CD8-positive, alpha-beta memory T cell (primary cell): ENCODE measurements around the gene PRKCB. TPM values are rescaled to one million over a fixed set of nuclear protein-coding genes. Genes with fewer than 3 reads are reported as not detected.

ENCODE experiments used
- CTCF ChIA-PET: fragments of 350-600 bp; sonication (Branson Sonifier 250); formaldehyde crosslinking; loops from one replicate; lab custom pipeline; 2021; ENCODE audit warnings: antibody characterized with exemption; lab: Charles Lee
- POLR2A ChIA-PET: fragments of 350-600 bp; sonication (Branson Sonifier 250); formaldehyde crosslinking; loops from one replicate; lab custom pipeline; 2021; ENCODE audit warnings: antibody characterized with exemption; lab: Charles Lee
- DNase-seq, 5 donors: peaks; one replicate each; pipeline versions ENCODE4 v3.0.0 to v3.0.0-alpha.2; 2020 to 2022; ENCODE audit warnings: mixed read lengths in 1 of 5
- H3K27ac ChIP-seq: one replicate; pipeline ENCODE4 v1.7.0; 2013; ENCODE audit warnings: low read depth, mild to moderate bottlenecking, low read length, moderate library complexity
- H3K27me3 ChIP-seq: 2 replicates; pipeline ENCODE4 v1.7.0; 2013; ENCODE audit warnings: low read length, mild to moderate bottlenecking; ENCODE audit not compliant: insufficient read depth, poor library complexity, severe bottlenecking
- H3K36me3 ChIP-seq: 2 replicates; pipeline ENCODE4 v1.7.0; 2013; ENCODE audit warnings: mild to moderate bottlenecking, low read length, moderate library complexity; ENCODE audit not compliant: insufficient read depth
- H3K4me1 ChIP-seq: 2 replicates; pipeline ENCODE4 v1.7.0; 2013; ENCODE audit warnings: mild to moderate bottlenecking, low read length, moderate library complexity; ENCODE audit not compliant: insufficient read depth
- H3K4me3 ChIP-seq: 2 replicates; pipeline ENCODE4 v1.7.0; 2013; ENCODE audit warnings: mild to moderate bottlenecking, low read length
- H3K9me3 ChIP-seq: 2 replicates; pipeline ENCODE4 v1.7.0; 2013; ENCODE audit warnings: mild to moderate bottlenecking, low read length
- H3K27ac Mint-ChIP-seq, 8 donors: one replicate each; pipeline ENCODE4 v1.8.0; 2020 to 2021; ENCODE audit warnings: mixed read lengths in 8 of 8, mild to moderate bottlenecking in 6 of 8, inconsistent platforms in 3 of 8, moderate library complexity in 3 of 8
- H3K27me3 Mint-ChIP-seq, 2 donors: one replicate each; pipeline ENCODE4 v1.8.0; 2020 to 2021; ENCODE audit warnings: mixed read lengths in 2 of 2, mild to moderate bottlenecking in 1 of 2, moderate library complexity in 1 of 2
- H3K36me3 Mint-ChIP-seq, 3 donors: one replicate each; pipeline ENCODE4 v1.8.0; 2020 to 2021; ENCODE audit warnings: mixed read lengths in 3 of 3, inconsistent platforms in 1 of 3, mild to moderate bottlenecking in 1 of 3
- H3K4me1 Mint-ChIP-seq, 3 donors: one replicate each; pipeline ENCODE4 v1.8.0; 2020 to 2021; ENCODE audit warnings: mixed read lengths in 3 of 3, inconsistent platforms in 1 of 3, mild to moderate bottlenecking in 1 of 3
- H3K4me3 Mint-ChIP-seq, 7 donors: one replicate each; pipeline ENCODE4 v1.8.0; 2020 to 2021; ENCODE audit warnings: mixed read lengths in 7 of 7, mild to moderate bottlenecking in 6 of 7, moderate library complexity in 4 of 7, inconsistent platforms in 2 of 7
- H3K9me3 Mint-ChIP-seq, 5 donors: one replicate each; pipeline ENCODE4 v1.8.0; 2020 to 2022; ENCODE audit warnings: mixed read lengths in 5 of 5, mild to moderate bottlenecking in 3 of 5, moderate library complexity in 2 of 5, inconsistent platforms in 1 of 5
- polyA plus RNA-seq: library from polyadenylated mRNA; unstranded; fragments of 300-500 nt; fragmentation: Illumina TruSeq; gene quantifications from one replicate; pipeline ENCODE4 v1.2.3, GENCODE V29; 2021
- total RNA-seq, 2 experiments: library from RNA; stranded (reverse); gene quantifications; one replicate each; pipeline ENCODE4 v1.2.3, GENCODE V29; 2021

Gene PRKCB
- total and polyA plus RNA-seq, 3 experiments from 2014 or later, result 96.5 to 136 (median 98.2) TPM

GRCh38 chr16:24214992-24215391, 379.2 kb downstream of the PRKCB start:
- H3K4me1 ChIP-seq, result no peaks in the 10 kb centered on the region
- no peaks in the 10 kb centered on the region for H3K27me3 ChIP-seq
- no peak overlapping the region for H3K4me3 Mint-ChIP-seq
- H3K4me3 ChIP-seq, result no peak overlapping the region
- H3K27me3 Mint-ChIP-seq, result peaks cover 0 to 2% of the 10 kb centered on the region in 2 donors
- peaks cover 21 to 87% (median 33%) of the 10 kb centered on the region in 3 donors for H3K36me3 Mint-ChIP-seq
- H3K4me1 Mint-ChIP-seq, result no peaks in the 10 kb centered on the region
- peaks cover 15% of the 10 kb centered on the region for H3K36me3 ChIP-seq
- no peak overlapping the region for H3K27ac ChIP-seq
- H3K27ac Mint-ChIP-seq, result peak overlapping the region in 2 of 8 donors; percentile 11 to 48
- ChIA-PET POLR2A (no interaction called here), CTCF (no interaction called here)
- no peaks in the 10 kb centered on the region for H3K9me3 ChIP-seq
- H3K9me3 Mint-ChIP-seq, result no peaks in the 10 kb centered on the region
- no peak for DNase-seq

GRCh38 chr16:24216961-24217360, 381.2 kb downstream of the PRKCB start:
- peak overlapping the region in 1 of 8 donors; percentile 56 for H3K27ac Mint-ChIP-seq
- ChIA-PET POLR2A (no interaction called here), CTCF (no interaction called here)
- Histone ChIP-seq H3K27me3 (no peaks in the 10 kb centered on the region), H3K9me3 (no peaks in the 10 kb centered on the region), H3K4me1 (no peaks in the 10 kb centered on the region), H3K4me3 (no peak overlapping the region), H3K27ac (no peak overlapping the region), H3K36me3 (peaks cover 15% of the 10 kb centered on the region)
- H3K27me3 Mint-ChIP-seq, result no peaks in the 10 kb centered on the region
- peaks cover 0 to 3% (median 0%) of the 10 kb centered on the region in 5 donors for H3K9me3 Mint-ChIP-seq
- peaks cover 29 to 86% (median 37%) of the 10 kb centered on the region in 3 donors for H3K36me3 Mint-ChIP-seq
- no peak for DNase-seq
- H3K4me3 Mint-ChIP-seq, result no peak overlapping the region
- no peaks in the 10 kb centered on the region for H3K4me1 Mint-ChIP-seq

- Histone ChIP-seq H3K27me3 (no peaks in the 10 kb centered on the region), H3K9me3 (no peaks in the 10 kb centered on the region), H3K36me3 (peaks cover 15% of the 10 kb centered on the region), H3K4me1 (no peaks in the 10 kb centered on the region), H3K27ac (no peak overlapping the region), H3K4me3 (no peak overlapping the region)
- Mint-ChIP-seq H3K27me3 (no peaks in the 10 kb centered on the region), H3K9me3 (peaks cover 0 to 3% (median 0%) of the 10 kb centered on the region in 5 donors), H3K27ac (peak overlapping the region in 1 of 8 donors; percentile 56), H3K4me1 (no peaks in the 10 kb centered on the region), H3K36me3 (peaks cover 32 to 84% (median 38%) of the 10 kb centered on the region in 3 donors), H3K4me3 (no peak overlapping the region)
- ChIA-PET CTCF (no interaction called here), POLR2A (no interaction called here)
- no peak for DNase-seq
Measured at GRCh38 chr16:24217461-24217860, 381.7 kb downstream of the PRKCB start.

GRCh38 chr16:24218299-24218698, 382.5 kb downstream of the PRKCB start:
- Histone ChIP-seq H3K4me3 (no peak overlapping the region), H3K27me3 (no peaks in the 10 kb centered on the region), H3K27ac (no peak overlapping the region), H3K36me3 (peaks cover 15% of the 10 kb centered on the region), H3K4me1 (no peaks in the 10 kb centered on the region), H3K9me3 (no peaks in the 10 kb centered on the region)
- H3K9me3 Mint-ChIP-seq, result peaks cover 0 to 3% (median 0%) of the 10 kb centered on the region in 5 donors
- no peaks in the 10 kb centered on the region for H3K4me1 Mint-ChIP-seq
- H3K27me3 Mint-ChIP-seq, result no peaks in the 10 kb centered on the region
- H3K4me3 Mint-ChIP-seq, result no peak overlapping the region
- peaks cover 32 to 78% (median 37%) of the 10 kb centered on the region in 3 donors for H3K36me3 Mint-ChIP-seq
- peak overlapping the region in 1 of 8 donors; percentile 68 for H3K27ac Mint-ChIP-seq
- ChIA-PET POLR2A (no interaction called here), CTCF (no interaction called here)
- DNase-seq, result no peak

- Histone ChIP-seq H3K27me3 (no peaks in the 10 kb centered on the region), H3K9me3 (no peaks in the 10 kb centered on the region), H3K27ac (no peak overlapping the region), H3K4me1 (no peaks in the 10 kb centered on the region), H3K4me3 (no peak overlapping the region), H3K36me3 (no peaks in the 10 kb centered on the region)
- no peak for DNase-seq
- ChIA-PET POLR2A (no interaction called here), CTCF (no interaction called here)
- H3K9me3 Mint-ChIP-seq, result peaks cover 0 to 5% (median 2%) of the 10 kb centered on the region in 5 donors
- no peak overlapping the region for H3K27ac Mint-ChIP-seq
- no peaks in the 10 kb centered on the region for H3K27me3 Mint-ChIP-seq
- H3K4me3 Mint-ChIP-seq, result no peak overlapping the region
- H3K36me3 Mint-ChIP-seq, result peaks cover 24 to 52% (median 27%) of the 10 kb centered on the region in 3 donors
- no peaks in the 10 kb centered on the region for H3K4me1 Mint-ChIP-seq
Measured at GRCh38 chr16:24221219-24221618, 385.4 kb downstream of the PRKCB start.

GRCh38 chr16:24228514-24228913, 392.7 kb downstream of the PRKCB start:
- no peak overlapping the region for H3K4me3 Mint-ChIP-seq
- H3K27ac Mint-ChIP-seq, result no peak overlapping the region
- Histone ChIP-seq H3K9me3 (no peaks in the 10 kb centered on the region), H3K27me3 (no peaks in the 10 kb centered on the region), H3K27ac (no peak overlapping the region), H3K4me1 (no peaks in the 10 kb centered on the region), H3K4me3 (no peak overlapping the region), H3K36me3 (no peaks in the 10 kb centered on the region)
- H3K27me3 Mint-ChIP-seq, result peaks cover 11 to 27% of the 10 kb centered on the region in 2 donors
- peaks cover 0 to 2% (median 0%) of the 10 kb centered on the region in 5 donors for H3K9me3 Mint-ChIP-seq
- H3K4me1 Mint-ChIP-seq, result no peaks in the 10 kb centered on the region
- H3K36me3 Mint-ChIP-seq, result no peaks in the 10 kb centered on the region
- POLR2A ChIA-PET, result no interaction called here
- DNase-seq, result no peak
- CTCF ChIA-PET, result no interaction called here

- Mint-ChIP-seq H3K27ac (no peak overlapping the region), H3K4me1 (no peaks in the 10 kb centered on the region), H3K4me3 (no peak overlapping the region), H3K36me3 (peaks cover 0 to 3% (median 2%) of the 10 kb centered on the region in 3 donors), H3K27me3 (peaks cover 17 to 54% of the 10 kb centered on the region in 2 donors), H3K9me3 (peaks cover 0 to 15% (median 8%) of the 10 kb centered on the region in 5 donors)
- H3K4me3 ChIP-seq, result no peak overlapping the region
- no peaks in the 10 kb centered on the region for H3K36me3 ChIP-seq
- DNase-seq, result no peak
- H3K27ac ChIP-seq, result no peak overlapping the region
- no peaks in the 10 kb centered on the region for H3K4me1 ChIP-seq
- H3K27me3 ChIP-seq, result no peaks in the 10 kb centered on the region
- H3K9me3 ChIP-seq, result no peaks in the 10 kb centered on the region
- POLR2A ChIA-PET, result no interaction called here
- CTCF ChIA-PET, result no interaction called here
Measured at GRCh38 chr16:24232936-24233335, 397.2 kb downstream of the PRKCB start.

GRCh38 chr16:24234737-24235136, 399.0 kb downstream of the PRKCB start:
- no peak for DNase-seq
- Mint-ChIP-seq H3K27me3 (peaks cover 15 to 59% of the 10 kb centered on the region in 2 donors), H3K27ac (no peak overlapping the region), H3K4me3 (no peak overlapping the region), H3K9me3 (peaks cover 3 to 25% (median 16%) of the 10 kb centered on the region in 5 donors), H3K36me3 (peaks cover 0 to 6% (median 2%) of the 10 kb centered on the region in 3 donors), H3K4me1 (no peaks in the 10 kb centered on the region)
- POLR2A ChIA-PET, result no interaction called here
- CTCF ChIA-PET, result interaction anchor here (0.8 kb wide), 1 partner anchor 9 kb away, joined by 3 read pairs; no protein-coding TSS in a partner anchor
- H3K27me3 ChIP-seq, result no peaks in the 10 kb centered on the region
- H3K27ac ChIP-seq, result no peak overlapping the region
- no peaks in the 10 kb centered on the region for H3K9me3 ChIP-seq
- H3K4me1 ChIP-seq, result no peaks in the 10 kb centered on the region
- H3K36me3 ChIP-seq, result no peaks in the 10 kb centered on the region
- H3K4me3 ChIP-seq, result no peak overlapping the region
